HG03558 (cell line): ENCODE measurements around the gene PADI3.
"Not testable (repeated sequence)": the region's sequence is repeated elsewhere in the genome, so short reads cannot be mapped to it uniquely, and the experiment has no call there.

Source experiments
- ATAC-seq: cut with Tn5 transposase; IDR thresholded peaks from one replicate; pipeline ENCODE4 v1.9.1; 2021; ENCODE audit warnings: moderate number of reproducible peaks; ENCODE audit not compliant: unreplicated experiment; ENCODE audit errors: extremely low read depth

Gene PADI3

DNA sequence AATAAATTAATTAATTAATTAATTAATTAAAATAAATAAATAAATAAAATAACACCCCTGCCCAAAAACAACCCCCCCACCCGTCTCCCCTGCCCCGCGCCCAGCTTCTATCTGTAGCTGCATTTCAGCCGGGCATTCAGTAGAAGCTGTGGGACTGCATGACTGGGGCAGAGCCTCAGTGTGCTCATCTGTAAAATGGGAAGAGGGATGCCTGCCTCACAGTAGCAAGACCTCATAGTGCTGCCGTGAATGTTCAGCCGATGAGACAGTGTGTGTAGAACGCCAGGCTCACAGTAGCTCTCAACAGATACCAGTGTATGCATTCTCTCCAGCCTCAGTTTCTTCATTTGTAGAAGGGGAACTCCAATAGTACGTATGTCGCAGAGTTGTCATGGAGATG lies 67.8 kb downstream of the PADI3 start:
- no peak for ATAC-seq

DNA sequence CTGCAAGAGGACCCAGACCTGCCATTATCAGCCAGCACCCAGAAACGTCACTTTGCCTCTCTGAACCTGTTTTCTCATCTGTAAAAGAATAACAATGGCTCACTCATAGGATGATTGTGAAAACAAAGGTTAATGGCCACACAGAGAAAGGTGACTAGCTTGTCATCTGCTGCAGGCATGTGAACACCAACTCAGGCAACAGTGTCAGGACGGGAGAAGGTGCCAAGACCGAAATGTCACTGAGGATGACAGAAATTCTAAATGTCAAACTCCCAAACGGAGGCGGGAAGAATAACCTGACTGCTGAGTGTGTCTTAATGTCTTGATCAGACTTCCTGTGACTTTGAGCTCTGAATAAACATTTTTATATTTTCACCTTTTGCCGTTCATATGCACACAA lies 69.4 kb downstream of the PADI3 start:
- no peak for ATAC-seq

DNA sequence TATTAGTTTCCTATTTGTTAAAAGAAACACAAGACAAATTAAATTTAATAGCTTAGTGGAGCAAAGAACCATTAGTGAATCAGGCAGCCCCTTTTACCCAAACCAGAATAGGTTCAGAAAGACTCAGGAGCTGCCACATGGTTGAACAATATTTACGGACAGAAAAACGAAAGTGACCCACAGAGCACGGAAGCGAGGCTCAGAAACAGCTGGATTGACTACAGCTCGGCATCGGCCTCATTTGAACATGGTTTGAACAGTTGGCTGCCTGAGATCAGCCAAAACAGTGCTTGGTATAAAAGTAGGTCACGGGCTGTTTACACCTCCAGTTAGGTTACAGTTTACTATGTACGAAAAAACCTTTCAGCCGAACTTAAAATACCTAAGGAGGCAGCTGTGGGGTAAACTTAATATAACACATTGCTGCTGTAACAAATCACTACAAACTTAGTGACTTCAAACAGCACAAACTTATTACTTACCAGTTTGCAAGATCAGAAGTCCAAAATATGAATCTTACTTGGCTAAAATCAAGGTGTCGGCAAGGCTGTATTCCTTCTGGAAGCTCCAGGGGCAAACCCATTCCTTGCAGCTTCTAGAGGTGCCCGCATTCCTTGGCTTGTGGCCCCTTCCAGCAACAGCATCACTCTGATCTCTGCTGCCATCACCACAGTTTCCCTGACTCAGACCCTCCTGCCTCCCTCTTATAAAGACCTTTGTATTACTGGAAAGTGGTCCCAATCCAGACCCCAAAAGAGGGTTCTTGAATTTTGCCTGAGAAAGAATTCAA lies 70.9 kb downstream of the PADI3 start:
- no peak for ATAC-seq

- not testable (repeated sequence) for ATAC-seq
Observed at GRCh38 chr1:17321857-17322390, 73.0 kb downstream of the PADI3 start.

- ATAC-seq: no peak
Observed at GRCh38 chr1:17328855-17329254, 80.0 kb downstream of the PADI3 start.

- ATAC-seq: no peak
Observed at GRCh38 chr1:17329610-17330009, 80.7 kb downstream of the PADI3 start.

DNA sequence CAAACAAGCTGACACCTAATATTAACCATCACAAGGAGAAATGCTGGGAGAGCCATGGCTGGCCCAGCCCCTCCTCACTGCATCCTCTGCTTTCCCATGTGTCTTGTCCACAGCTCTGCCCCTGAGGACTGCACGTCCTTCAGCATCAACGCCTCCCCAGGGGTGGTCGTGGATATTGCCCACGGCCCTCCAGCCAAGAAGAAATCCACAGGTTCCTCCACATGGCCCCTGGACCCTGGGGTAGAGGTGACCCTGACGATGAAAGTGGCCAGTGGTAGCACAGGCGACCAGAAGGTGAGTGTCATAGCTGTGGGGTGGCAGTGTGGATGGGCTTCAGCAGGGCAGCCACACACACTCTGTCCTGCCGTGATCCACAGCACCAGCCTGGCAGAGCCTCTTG lies 82.0 kb downstream of the PADI3 start:
- ATAC-seq: no peak

- no peak for ATAC-seq
Observed at GRCh38 chr1:17333081-17333480, 84.2 kb downstream of the PADI3 start.
